Motor neuron (in vitro differentiated cells): ENCODE results near the gene KBTBD12. TPM values are rescaled to one million over a fixed set of nuclear protein-coding genes. Genes with fewer than 3 reads are reported as not detected.

Source experiments
- ATAC-seq, 8 experiments: fragments of 200-7000 bp; cut with Tn5 transposase; replicated peaks in 6 of 8; 2 replicates each; pipeline ENCODE4 v1.8.0; 2021; ENCODE audit warnings: mild to moderate bottlenecking in 8 of 8, moderate library complexity in 8 of 8
- H3K27ac ChIP-seq, 2 donors: fragments of 250-450 bp; sonication (Bioruptor Pico); 2 replicates each; pipeline ENCODE4 v1.9.0; 2021; ENCODE audit warnings: antibody characterized with exemption in 2 of 2, mild to moderate bottlenecking in 2 of 2, moderate library complexity in 1 of 2
- H3K4me1 ChIP-seq, 2 donors: fragments of 250-450 bp; sonication (Bioruptor Pico); replicated peaks in 1 of 2; 2 replicates each; pipeline ENCODE4 v1.6.1; 2021; ENCODE audit warnings: antibody characterized with exemption in 2 of 2, mild to moderate bottlenecking in 2 of 2, moderate library complexity in 1 of 2
- H3K4me3 ChIP-seq, 5 donors: fragments of 250-450 bp; sonication (Bioruptor Pico); 2 replicates each; pipeline ENCODE4 v1.9.0; 2021; ENCODE audit warnings: antibody characterized with exemption in 5 of 5, mild to moderate bottlenecking in 5 of 5, moderate library complexity in 4 of 5
- WGBS, 10 experiments: fragments of 450-650 bp; shearing (Covaris generic); methylation state at CpG; one replicate each; pipeline ENCODE4 v1.0.0; 2022; 5-methylcytosine and 5-hydroxymethylcytosine counted together
- in situ Hi-C, 9 experiments: fragments of 400-800 bp; cut with MboI; loops; one replicate each; pipeline ENCODE4 v1.15.0; 2021; ENCODE audit warnings: low sequenced_read_pairs in 9 of 9, low pct_unique_long_range_greater_than_20kb in 2 of 9; ENCODE audit not compliant: unreplicated experiment in 9 of 9
- total RNA-seq, 8 experiments: library from RNA; unstranded; fragments of 300-600 nt; gene quantifications; 2 replicates each; pipeline versions ENCODE4 v1.2.3 to v1.2.4, GENCODE V29; 2022

KBTBD12 gene
- total RNA-seq, 8 experiments from 2014 or later, result 0.05 to 0.80 (median 0.13) TPM; not detected in 1

DNA sequence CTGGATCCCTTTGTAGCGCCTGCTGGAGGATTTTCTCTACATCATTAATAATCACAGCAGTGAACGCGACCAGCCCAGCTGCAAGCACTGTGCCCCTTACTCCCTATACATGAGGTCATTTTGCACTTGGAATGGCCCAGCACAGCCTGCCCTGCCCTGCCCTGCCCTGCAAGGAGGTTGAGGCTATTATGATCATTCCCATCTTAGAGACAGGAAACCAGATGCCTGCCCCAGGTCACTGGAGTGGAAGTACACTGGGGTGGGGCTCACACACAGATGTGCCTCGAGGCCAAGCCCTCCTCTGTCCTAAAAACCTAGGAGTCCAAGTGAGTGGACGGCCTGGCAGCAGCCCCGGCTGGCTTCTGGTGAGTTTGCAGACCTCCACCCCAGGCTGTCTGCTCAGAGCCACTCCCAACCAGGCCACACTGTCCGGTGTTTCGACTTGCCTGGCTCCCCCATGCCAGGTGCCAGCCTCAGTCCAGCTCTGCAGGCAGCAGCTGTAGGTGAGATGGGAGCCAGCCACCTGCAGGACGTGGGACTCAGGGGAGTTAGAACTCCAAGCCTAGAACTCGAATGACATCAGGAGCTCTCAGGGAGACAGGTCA, 106.8 kb downstream of the KBTBD12 start:
- Histone ChIP-seq H3K27ac (no peak overlapping the region), H3K4me1 (no peaks in the 10 kb centered on the region), H3K4me3 (no peak overlapping the region)
- ATAC-seq, result peak in 5 of 8 experiments; percentile 33 to 96 (median 91)
- in situ Hi-C loops, result no loop called here
- WGBS, 10 experiments, result 60 to 100% (median 79%) methylated on average over 1 to 5 of the region's 10 CpGs; no CpG with 5 or more reads in 5 of the 10 experiments

DNA sequence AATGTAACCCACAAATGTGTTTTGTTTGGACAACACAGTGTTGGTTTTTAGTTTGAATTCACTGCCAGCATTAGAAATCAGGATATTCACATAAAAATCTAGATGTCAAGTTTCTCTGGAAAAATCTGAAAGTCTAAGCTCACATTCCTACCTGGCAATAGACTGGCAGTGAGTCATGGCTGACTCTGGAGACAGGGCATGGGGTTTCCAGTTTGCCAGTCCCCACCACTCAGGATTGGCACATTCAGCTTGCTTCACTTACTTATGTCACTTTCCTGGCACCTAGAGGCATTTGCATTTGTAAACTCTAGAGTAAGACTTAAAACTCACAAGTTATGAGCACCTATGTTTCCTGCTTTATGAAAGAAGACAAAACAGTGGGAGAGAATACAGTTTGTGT, 118.1 kb downstream of the KBTBD12 start:
- H3K4me1 ChIP-seq, result no peaks in the 10 kb centered on the region
- H3K27ac ChIP-seq, result no peak overlapping the region
- in situ Hi-C loops, result no loop called here
- no peak for ATAC-seq
- no peak overlapping the region for H3K4me3 ChIP-seq

DNA sequence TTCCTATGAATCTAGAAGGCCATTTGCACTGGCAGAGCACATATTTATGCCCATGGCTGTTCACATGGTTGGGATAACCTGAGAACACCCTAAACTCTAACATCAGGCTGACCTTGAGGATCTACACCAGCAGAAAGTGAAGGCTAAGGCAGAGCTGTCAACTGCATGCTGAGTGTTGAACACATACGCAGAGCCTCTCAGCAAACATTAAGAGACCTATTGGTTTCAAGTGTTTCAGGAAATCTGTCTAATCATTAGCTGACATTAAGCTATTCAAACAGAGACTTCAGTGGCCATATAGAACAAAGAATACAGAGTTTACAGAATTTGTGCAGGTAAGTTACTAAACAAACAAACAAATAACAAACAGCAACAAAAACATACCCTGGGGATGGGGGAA, 121.1 kb downstream of the KBTBD12 start:
- no peak for ATAC-seq
- no peaks in the 10 kb centered on the region for H3K4me1 ChIP-seq
- in situ Hi-C loops, result no loop called here
- no peak overlapping the region for H3K4me3 ChIP-seq
- 29 to 100% (median 85%) methylated on average over 1 of the region's 1 CpG; no CpG with 5 or more reads in 2 of the 10 experiments for WGBS, 10 experiments
- H3K27ac ChIP-seq, result no peak overlapping the region

Other genes with a start within 250 kb of the KBTBD12 start
- 10 to 100 TPM in 2 of 8 experiments, 1 to 10 TPM in 4, under 1 TPM in 2; 0.60 to 61.4 (median 3.0) TPM for gene ABTB1, start 242.3 kb upstream of the KBTBD12 start, total RNA-seq
- 10 to 100 TPM in 3 of 8 experiments, 1 to 10 TPM in 3, under 1 TPM in 2; 0.43 to 69.2 (median 4.5) TPM for gene MGLL, start 92.7 kb upstream of the KBTBD12 start, total RNA-seq
- gene SEC61A1, start 137.2 kb downstream of the KBTBD12 start, total RNA-seq, result 100 to 1,000 TPM; 120 to 261 (median 172) TPM
- gene RUVBL1, start 208.6 kb downstream of the KBTBD12 start, total RNA-seq, result 100 to 1,000 TPM in 3 of 8 experiments, 10 to 100 TPM in 5; 38.9 to 156 (median 74.7) TPM
- gene EEFSEC, start 238.2 kb downstream of the KBTBD12 start, total RNA-seq, result 10 to 100 TPM in 3 of 8 experiments, 1 to 10 TPM in 5; 5.8 to 20.7 (median 9.5) TPM